OCI-LY1 (cell line): ENCODE measurements around the gene TMEM253.

Experiments used
- H2AFZ ChIP-seq: fragments of 200-600 bp; sonication (generic), shearing (Covaris generic); 2 replicates; pipeline ENCODE4 v1.6.0; 2014; ENCODE audit warnings: antibody characterized with exemption, mild to moderate bottlenecking, low read length
- H3F3A ChIP-seq: fragments of 200-600 bp; sonication (generic), shearing (Covaris generic); 2 replicates; pipeline ENCODE4 v1.6.0; 2014; ENCODE audit warnings: mild to moderate bottlenecking, antibody characterized with exemption, low read length, moderate library complexity; ENCODE audit not compliant: insufficient read depth
- H3K27ac ChIP-seq: fragments of 200-600 bp; sonication (generic); 2 replicates; pipeline ENCODE4 v1.5.1; 2014; ENCODE audit warnings: low read length, mixed run types, mild to moderate bottlenecking, low read depth; ENCODE audit not compliant: poor library complexity, severe bottlenecking
- H3K27me3 ChIP-seq: fragments of 200-600 bp; sonication (generic); 2 replicates; pipeline ENCODE4 v1.6.0; 2014; ENCODE audit warnings: antibody characterized with exemption, mild to moderate bottlenecking, low read length, moderate library complexity; ENCODE audit not compliant: insufficient read depth
- H3K36me3 ChIP-seq: fragments of 200-600 bp; sonication (generic); 2 replicates; pipeline ENCODE4 v1.6.1; 2014; ENCODE audit warnings: mild to moderate bottlenecking, antibody characterized with exemption, low read length, moderate library complexity, mixed read lengths; ENCODE audit not compliant: insufficient read depth
- H3K4me1 ChIP-seq: fragments of 200-600 bp; sonication (generic); 2 replicates; pipeline ENCODE4 v1.5.1; 2014; ENCODE audit warnings: mild to moderate bottlenecking, low read length, moderate library complexity; ENCODE audit not compliant: insufficient read depth, severe bottlenecking
- H3K4me2 ChIP-seq: fragments of 200-600 bp; sonication (generic), shearing (Covaris generic); 2 replicates; pipeline ENCODE4 v1.6.1; 2014; ENCODE audit warnings: low read length
- H3K4me3 ChIP-seq: fragments of 200-600 bp; sonication (generic); 2 replicates; pipeline ENCODE4 v1.5.1; 2014; ENCODE audit warnings: low read length, low read depth, mild to moderate bottlenecking, mixed read lengths; ENCODE audit not compliant: poor library complexity, severe bottlenecking
- H3K79me2 ChIP-seq: fragments of 200-600 bp; shearing (Covaris generic); 2 replicates; pipeline ENCODE4 v1.6.1; 2016; ENCODE audit warnings: mixed run types, low read length, mixed read lengths; ENCODE audit not compliant: insufficient read depth
- H3K9ac ChIP-seq: fragments of 200-600 bp; sonication (generic), shearing (Covaris generic); 2 replicates; pipeline ENCODE4 v1.6.1; 2014; ENCODE audit warnings: mild to moderate bottlenecking, low read length, mixed read lengths
- H3K9me2 ChIP-seq: fragments of 200-600 bp; sonication (generic), shearing (Covaris generic); 2 replicates; pipeline ENCODE4 v1.6.1; 2014; ENCODE audit warnings: low read depth, mild to moderate bottlenecking, low read length, mixed read lengths
- H3K9me3 ChIP-seq: fragments of 200-600 bp; shearing (Covaris generic); 2 replicates; pipeline ENCODE4 v1.6.1; 2014; ENCODE audit warnings: low read length, mixed read lengths
- H4K20me1 ChIP-seq: fragments of 200-600 bp; sonication (generic), shearing (Covaris generic); 2 replicates; pipeline ENCODE4 v1.6.0; 2016; ENCODE audit warnings: mild to moderate bottlenecking, low read length; ENCODE audit not compliant: insufficient read depth
- CTCF ChIP-seq: fragments of 200-600 bp; sonication (generic), shearing (Covaris generic); IDR thresholded peaks from 2 replicates; pipeline ENCODE4 v1.5.1; 2017; ENCODE audit warnings: mild to moderate bottlenecking, antibody characterized with exemption, low read length, moderate library complexity, mixed read lengths
- EZH2 ChIP-seq: fragments of 200-600 bp; sonication (generic), shearing (Covaris generic); IDR thresholded peaks from 2 replicates; pipeline ENCODE4 v1.8.0; 2017; ENCODE audit warnings: borderline replicate concordance, mixed run types, mild to moderate bottlenecking, antibody characterized with exemption, low read length, moderate library complexity, mixed read lengths

The TMEM253 gene

DNA sequence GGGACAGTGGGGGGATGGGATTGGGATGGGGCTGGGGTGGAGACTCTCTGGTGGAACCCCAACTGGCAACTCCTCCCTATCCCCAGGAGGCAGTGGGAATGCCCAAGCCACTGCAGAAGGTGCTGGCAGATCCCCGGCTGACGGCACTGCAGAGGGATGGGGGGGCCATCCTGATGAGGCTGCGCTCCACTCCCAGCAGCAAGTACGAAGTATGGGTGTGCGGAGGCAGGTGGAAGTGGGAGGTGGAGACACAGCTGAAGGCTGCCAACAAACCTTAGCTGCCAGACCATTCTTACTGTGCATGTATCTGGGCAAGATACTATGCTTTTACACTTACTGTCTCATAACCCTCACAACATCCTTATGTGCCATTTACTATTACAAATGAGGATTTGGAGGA is 22.6 kb upstream of the TMEM253 start:
- H4K20me1 ChIP-seq = no peaks in the 10 kb centered on the region
- H3K4me1 ChIP-seq = no peaks in the 10 kb centered on the region
- H3K27me3 ChIP-seq = peaks cover 9% of the 10 kb centered on the region; the same call in 1 of the 2 replicates
- H3K36me3 ChIP-seq = no peaks in the 10 kb centered on the region
- no peak overlapping the region for H3K9ac ChIP-seq
- H3K9me2 ChIP-seq = no peaks in the 10 kb centered on the region
- no peaks in the 10 kb centered on the region for H3K79me2 ChIP-seq
- TF ChIP-seq EZH2 = no peak
- no peak for TF ChIP-seq CTCF
- H3K9me3 ChIP-seq = no peaks in the 10 kb centered on the region
- H3K27ac ChIP-seq = no peak overlapping the region
- no peak overlapping the region for H2AFZ ChIP-seq
- no peaks in the 10 kb centered on the region for H3F3A ChIP-seq
- no peak overlapping the region for H3K4me2 ChIP-seq
- no peak overlapping the region for H3K4me3 ChIP-seq

- H3K9me2 ChIP-seq = no peaks in the 10 kb centered on the region
- H3F3A ChIP-seq = no peaks in the 10 kb centered on the region
- no peak overlapping the region for H3K27ac ChIP-seq
- H3K36me3 ChIP-seq = no peaks in the 10 kb centered on the region
- H2AFZ ChIP-seq = no peak overlapping the region
- H4K20me1 ChIP-seq = no peaks in the 10 kb centered on the region
- H3K4me3 ChIP-seq = no peak overlapping the region
- no peak overlapping the region for H3K4me2 ChIP-seq
- TF ChIP-seq EZH2 = no peak
- no peak for TF ChIP-seq CTCF
- H3K27me3 ChIP-seq = peaks cover 9% of the 10 kb centered on the region; the same call in 1 of the 2 replicates
- no peaks in the 10 kb centered on the region for H3K79me2 ChIP-seq
- H3K4me1 ChIP-seq = no peaks in the 10 kb centered on the region
- H3K9me3 ChIP-seq = no peaks in the 10 kb centered on the region
- no peak overlapping the region for H3K9ac ChIP-seq
Measured at GRCh38 chr14:21078726-21079125, 22.1 kb upstream of the TMEM253 start.

DNA sequence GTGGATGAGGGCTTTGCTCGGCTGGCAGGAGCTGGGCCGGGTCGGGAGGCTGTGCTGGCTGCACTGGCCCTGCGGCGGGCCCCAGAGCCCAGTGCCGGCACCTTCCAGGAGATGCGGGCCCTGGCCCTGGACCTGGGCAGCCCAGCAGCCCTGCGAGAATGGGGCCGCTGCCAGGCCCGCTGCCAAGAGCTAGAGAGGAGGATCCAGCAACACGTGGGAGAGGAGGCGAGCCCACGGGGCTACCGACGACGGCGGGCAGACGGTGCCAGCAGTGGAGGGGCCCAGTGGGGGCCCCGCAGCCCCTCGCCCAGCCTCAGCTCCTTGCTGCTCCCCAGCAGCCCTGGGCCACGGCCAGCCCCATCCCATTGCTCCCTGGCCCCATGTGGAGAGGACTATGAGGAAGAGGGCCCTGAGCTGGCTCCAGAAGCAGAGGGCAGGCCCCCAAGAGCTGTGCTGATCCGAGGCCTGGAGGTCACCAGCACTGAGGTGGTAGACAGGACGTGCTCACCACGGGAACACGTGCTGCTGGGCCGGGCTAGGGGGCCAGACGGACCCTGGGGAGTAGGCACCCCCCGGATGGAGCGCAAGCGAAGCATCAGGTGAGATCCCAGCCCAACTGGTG is 19.2 kb upstream of the TMEM253 start:
- H3K9me3 ChIP-seq = no peaks in the 10 kb centered on the region

More for the DNA sequence above, 19.2 kb upstream of the TMEM253 start:
- TF ChIP-seq CTCF (no peak), EZH2 (no peak)
- Histone ChIP-seq H4K20me1 (no peaks in the 10 kb centered on the region), H3K36me3 (no peaks in the 10 kb centered on the region), H2AFZ (no peak overlapping the region), H3K27ac (no peak overlapping the region), H3K9ac (no peak overlapping the region), H3F3A (no peaks in the 10 kb centered on the region), H3K4me2 (no peak overlapping the region), H3K9me2 (no peaks in the 10 kb centered on the region), H3K27me3 (peaks cover 9% of the 10 kb centered on the region; the same call in 1 of the 2 replicates), H3K4me3 (no peak overlapping the region), H3K4me1 (no peaks in the 10 kb centered on the region), H3K79me2 (no peaks in the 10 kb centered on the region)
